Inferior parietal cortex (tissue), 1 donor: ENCODE results near the gene SCYGR8.

Experiments
- DNase-seq: peaks from one replicate; pipeline ENCODE4 v3.0.0-alpha.2; 2016; ENCODE audit errors: extremely low spot score

Gene SCYGR8

DNA sequence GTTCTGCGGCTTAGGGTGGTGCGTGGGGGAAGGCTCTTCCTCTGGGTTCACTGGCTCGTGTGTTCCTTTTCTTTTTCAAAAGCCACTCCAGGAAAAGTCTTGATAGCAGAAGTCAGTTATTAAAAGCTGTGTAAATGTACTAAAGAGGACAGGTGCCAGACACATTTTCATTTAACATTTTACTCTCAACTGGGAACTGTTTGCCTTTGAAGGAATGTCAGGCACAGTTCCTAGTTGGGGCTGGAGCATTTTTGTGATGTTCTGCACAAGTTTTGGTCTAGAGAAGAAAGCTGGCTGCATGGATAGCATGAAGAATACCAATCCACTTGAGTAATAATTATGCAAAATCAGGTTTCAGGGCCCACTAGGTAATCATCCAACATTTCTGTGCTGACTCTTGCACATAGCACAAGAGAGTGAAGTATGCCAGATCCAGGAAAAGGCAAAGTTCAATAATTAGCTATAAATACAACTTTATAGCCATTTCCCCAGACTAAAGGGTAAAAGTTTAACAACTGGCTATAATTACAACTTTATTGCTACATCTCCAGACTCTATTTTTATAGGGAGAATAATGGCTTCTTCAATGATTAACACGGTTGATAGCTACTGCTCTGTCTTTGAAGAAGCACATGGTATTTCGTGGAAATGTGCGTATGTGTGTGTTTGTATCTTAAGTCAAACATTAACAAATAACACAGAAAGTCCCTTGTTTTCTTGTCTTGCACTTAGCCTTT lies 16.2 kb downstream of the SCYGR8 start:
- DNase-seq = no peak

DNA sequence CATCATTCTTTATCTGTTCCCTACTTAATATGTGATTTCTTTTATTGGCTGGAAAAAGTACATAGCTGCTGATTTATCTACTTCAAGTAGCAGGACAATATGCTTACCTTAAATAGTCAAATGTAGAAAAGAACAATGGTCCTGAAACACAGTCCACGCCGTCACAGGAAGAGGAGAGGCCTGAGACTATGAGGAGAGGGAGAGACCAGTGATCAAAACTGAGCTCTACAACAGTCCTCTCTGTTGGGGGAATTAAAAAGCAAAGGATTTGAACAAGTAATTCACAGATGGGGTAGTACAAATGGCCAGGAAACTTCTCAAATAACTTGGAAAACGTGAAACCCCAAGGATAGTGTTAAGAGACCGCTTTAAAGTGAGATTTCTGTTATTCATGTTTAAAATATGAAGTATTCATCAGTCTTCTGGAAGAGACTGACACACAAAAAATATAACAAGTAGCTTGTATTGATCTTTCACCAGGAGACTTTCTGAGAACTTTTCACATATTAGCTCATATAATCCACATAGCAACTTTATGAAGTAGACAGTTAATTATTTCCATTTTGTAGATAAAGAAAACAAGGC lies 20.2 kb downstream of the SCYGR8 start:
- DNase-seq = no peak

GRCh38 chr2:227766373-227766883 lies 20.7 kb downstream of the SCYGR8 start:
- peak; percentile 88 for DNase-seq

- no peak for DNase-seq
Observed at GRCh38 chr2:227767830-227768229, 22.1 kb downstream of the SCYGR8 start.

DNA sequence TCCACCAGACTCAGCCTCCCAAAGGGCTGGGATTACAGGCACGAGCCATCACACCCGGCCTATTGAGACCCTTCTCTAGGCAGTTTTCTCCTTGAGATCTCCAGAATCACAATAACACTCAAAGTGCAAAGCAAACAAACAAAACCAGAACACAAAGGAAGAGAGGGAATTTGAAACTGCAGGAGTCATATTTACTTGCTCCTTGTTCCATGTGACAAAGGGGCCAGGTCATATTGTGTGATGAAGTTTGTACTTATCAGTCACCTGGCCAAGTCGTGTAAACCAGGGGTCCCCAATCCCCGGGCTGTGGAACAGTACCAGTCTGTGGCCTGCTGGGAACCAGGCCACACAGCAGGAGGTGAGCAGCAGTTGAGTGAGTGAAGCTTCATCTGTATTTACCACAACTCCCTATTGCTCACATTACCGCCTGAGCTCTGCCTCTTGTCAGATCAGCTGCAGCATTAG lies 26.5 kb downstream of the SCYGR8 start:
- DNase-seq = no peak

DNA sequence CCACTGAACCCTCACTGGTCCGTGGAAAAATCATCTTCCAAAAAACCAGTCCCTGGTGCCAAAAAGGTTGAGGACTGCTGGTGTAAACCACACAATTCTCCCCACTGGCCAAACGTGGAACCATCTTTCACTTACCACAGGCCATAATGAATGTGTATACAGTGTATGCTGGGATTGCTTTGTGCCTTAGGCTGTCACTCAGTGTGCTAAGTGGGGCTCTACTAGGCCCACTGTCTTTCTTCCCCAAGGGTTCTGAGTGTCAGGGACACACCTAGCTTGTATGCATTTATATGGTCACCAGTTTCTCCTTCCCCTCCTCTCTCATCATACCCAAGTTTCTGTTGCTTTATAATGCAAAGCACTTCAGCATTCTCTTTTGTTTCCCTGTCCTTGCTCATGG lies 27.2 kb downstream of the SCYGR8 start:
- no peak for DNase-seq

DNA sequence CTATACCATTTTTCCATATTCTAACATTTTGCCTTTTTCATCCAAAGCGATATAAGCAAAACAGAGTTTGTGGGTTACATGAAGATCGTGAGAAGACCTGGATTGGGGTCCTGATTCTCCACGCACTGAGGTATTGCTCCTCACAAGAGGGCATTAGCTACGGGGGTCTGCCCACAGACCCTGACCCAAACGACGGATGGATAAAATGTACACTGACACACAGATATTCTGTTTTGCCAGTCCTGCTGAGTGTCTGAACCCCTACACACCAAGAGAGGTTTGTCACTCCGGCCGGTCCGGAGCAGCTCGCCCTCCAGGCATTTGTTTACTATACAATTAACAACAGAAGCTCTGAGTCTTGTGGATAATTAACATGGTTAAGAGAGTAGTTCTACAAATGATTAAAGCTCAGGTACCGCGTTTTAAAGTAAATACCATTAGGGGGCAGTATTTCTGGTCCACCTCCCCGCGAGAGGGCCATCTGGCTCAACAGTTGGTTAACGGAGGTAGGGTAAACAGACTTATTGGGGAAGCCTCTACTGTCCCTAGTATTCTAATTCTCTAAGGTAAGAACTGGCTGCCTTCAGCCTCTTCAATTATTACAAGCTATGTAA lies 28.4 kb downstream of the SCYGR8 start:
- no peak for DNase-seq

GRCh38 chr2:227774895-227775842 lies 29.5 kb downstream of the SCYGR8 start:
- DNase-seq = no peak

GRCh38 chr2:227780981-227781615 lies 35.4 kb downstream of the SCYGR8 start:
- no peak for DNase-seq

GRCh38 chr2:227781841-227782240 lies 36.1 kb downstream of the SCYGR8 start:
- DNase-seq = no peak

GRCh38 chr2:227782804-227783203 lies 37.1 kb downstream of the SCYGR8 start:
- no peak for DNase-seq

- no peak for DNase-seq
Observed at GRCh38 chr2:227783404-227784138, 37.9 kb downstream of the SCYGR8 start.

GRCh38 chr2:227785293-227785692 lies 39.6 kb downstream of the SCYGR8 start:
- DNase-seq = no peak

GRCh38 chr2:227788561-227789018 lies 42.9 kb downstream of the SCYGR8 start:
- no peak for DNase-seq

GRCh38 chr2:227789803-227790202 lies 44.1 kb downstream of the SCYGR8 start:
- no peak for DNase-seq

DNA sequence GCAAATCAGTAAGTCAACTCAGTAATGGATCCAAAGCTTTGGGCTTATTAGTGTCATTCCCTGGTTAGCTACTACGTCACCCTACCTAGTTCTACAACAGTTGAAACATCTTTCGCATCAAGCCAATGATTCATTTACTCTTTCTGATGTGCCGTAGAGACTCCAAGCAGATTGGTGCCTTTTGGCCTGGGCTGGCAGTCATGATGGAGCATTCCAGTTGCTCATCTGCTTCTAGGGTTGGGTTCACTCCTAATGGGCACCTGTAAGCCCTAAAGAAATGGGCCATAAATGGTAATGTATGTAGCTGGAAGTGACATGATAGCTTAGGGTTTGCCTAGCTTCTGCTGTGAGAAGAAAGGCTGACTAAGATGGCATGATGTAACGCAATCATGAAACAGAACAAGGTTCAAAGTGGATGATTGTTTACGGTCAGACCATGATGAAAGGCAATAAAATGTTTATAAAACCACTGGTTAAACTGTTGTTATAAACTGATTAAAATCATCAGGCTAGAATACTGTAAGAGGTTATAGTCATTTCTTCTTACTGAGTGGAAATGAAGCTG lies 47.5 kb downstream of the SCYGR8 start:
- DNase-seq = no peak
